Measurements from ENCODE around the gene KCNN2. TPM values are rescaled to one million over a fixed set of nuclear protein-coding genes. Genes with fewer than 3 reads are reported as not detected.

The KCNN2 gene
- total RNA-seq, 3 donors from 2014 or later (not counting 1 experiment from before 2014, with no cell fraction given): not detected

DNA sequence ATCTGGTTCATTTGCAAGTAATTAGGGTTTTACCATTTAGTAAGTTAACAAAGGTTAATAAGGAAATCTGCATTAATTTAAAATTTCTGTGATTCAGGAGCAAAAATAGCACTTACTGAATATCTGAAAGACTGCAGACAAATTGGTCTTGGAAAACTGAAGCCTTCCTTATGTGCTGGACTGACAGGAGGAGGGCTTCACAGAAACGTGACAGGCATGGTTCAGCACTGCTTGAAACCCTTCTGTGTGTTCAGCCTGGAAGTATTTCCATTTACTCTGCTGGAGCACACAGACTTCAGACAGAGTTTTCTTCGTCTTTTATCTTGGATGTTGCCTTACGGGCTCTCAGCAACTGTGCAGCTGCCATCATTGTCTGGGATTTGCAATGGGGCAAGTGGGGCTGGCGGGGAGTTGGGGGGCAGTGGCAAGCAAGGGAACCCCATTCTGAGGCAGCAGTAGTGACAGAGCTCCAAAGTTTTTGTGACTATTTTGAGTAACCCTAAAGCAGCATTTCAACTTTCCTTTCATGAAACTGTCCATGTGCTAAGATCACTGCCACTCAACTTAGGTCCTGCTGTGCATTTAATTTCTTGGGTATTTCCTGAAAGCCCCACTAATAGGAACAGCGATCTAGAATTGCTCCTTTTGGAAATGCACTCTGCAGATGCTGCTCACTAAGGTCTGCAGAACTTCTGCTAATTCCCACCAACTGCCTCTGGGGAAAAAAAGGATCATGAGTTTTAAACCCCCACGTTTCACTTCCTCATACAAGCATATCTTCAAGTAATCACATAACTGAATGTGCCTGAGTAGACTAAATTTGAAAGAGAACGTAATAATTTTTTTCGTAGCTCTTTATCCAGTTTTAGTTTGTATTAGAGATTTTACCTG, 56.6 kb downstream of the KCNN2 start:
- intact Hi-C loops (cut with micrococcal nuclease): no loop called here
- ATAC-seq (no peak), DNase-seq (no peak)
- 53% methylated on average over 7 of the region's 8 CpGs for WGBS (ENCODE audit: insufficient coverage)
- TF ChIP-seq, protein P1, sequence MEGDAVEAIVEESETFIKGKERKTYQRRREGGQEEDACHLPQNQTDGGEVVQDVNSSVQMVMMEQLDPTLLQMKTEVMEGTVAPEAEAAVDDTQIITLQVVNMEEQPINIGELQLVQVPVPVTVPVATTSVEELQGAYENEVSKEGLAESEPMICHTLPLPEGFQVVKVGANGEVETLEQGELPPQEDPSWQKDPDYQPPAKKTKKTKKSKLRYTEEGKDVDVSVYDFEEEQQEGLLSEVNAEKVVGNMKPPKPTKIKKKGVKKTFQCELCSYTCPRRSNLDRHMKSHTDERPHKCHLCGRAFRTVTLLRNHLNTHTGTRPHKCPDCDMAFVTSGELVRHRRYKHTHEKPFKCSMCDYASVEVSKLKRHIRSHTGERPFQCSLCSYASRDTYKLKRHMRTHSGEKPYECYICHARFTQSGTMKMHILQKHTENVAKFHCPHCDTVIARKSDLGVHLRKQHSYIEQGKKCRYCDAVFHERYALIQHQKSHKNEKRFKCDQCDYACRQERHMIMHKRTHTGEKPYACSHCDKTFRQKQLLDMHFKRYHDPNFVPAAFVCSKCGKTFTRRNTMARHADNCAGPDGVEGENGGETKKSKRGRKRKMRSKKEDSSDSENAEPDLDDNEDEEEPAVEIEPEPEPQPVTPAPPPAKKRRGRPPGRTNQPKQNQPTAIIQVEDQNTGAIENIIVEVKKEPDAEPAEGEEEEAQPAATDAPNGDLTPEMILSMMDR (IDR thresholded peaks at IDR 0.05): no peak
- H3K36me3 ChIP-seq (ENCODE audit: control insufficient read depth, insufficient read depth, low read length): no peaks in the 10 kb centered on the region
- no peaks in the 10 kb centered on the region for H3K4me1 ChIP-seq (ENCODE audit: control insufficient read depth, insufficient read depth, low read length)
- no peak overlapping the region for H3K4me3 Mint-ChIP-seq
- H3K36me3 Mint-ChIP-seq: no peaks in the 10 kb centered on the region
- no peaks in the 10 kb centered on the region for H3K4me1 Mint-ChIP-seq
- no peak overlapping the region for H3K27ac Mint-ChIP-seq
- H3K27me3 ChIP-seq (ENCODE audit: control insufficient read depth, insufficient read depth, low read length): no peaks in the 10 kb centered on the region
- H3K27ac ChIP-seq (ENCODE audit: low read length): no peak overlapping the region
- H3K9me3 Mint-ChIP-seq: peaks cover 0 to 2% of the 10 kb centered on the region in 2 donors
- H3K4me3 ChIP-seq (ENCODE audit: low read length): no peak overlapping the region
- H3K9me3 ChIP-seq (ENCODE audit: control insufficient read depth, insufficient read depth, low read length): no peaks in the 10 kb centered on the region
- H3K27me3 Mint-ChIP-seq (ENCODE audit: low read depth in 2 of 2): no peaks in the 10 kb centered on the region

DNA sequence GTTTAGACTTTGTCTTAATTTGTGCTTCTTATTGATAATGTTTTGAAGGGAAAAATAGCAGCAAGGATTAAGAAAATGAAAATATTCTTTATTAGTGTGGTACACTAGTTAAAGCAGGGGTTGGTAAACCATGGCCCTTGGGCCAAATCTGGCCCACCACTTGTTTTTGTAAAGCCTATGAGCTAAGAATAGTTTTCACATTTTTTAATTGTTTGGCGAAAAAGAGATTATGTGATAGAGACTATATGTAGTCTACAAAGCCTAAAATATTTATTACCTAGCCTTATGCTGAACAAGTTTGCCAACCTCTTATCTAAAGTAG, 57.2 kb downstream of the KCNN2 start:
- DNase-seq (no peak), ATAC-seq (no peak)
- H3K27me3 Mint-ChIP-seq (ENCODE audit: low read depth in 2 of 2): no peaks in the 10 kb centered on the region
- H3K9me3 Mint-ChIP-seq: peaks cover 0 to 2% of the 10 kb centered on the region in 2 donors
- TF ChIP-seq, protein P1 (IDR thresholded peaks at IDR 0.05): no peak
- no peaks in the 10 kb centered on the region for H3K4me1 Mint-ChIP-seq
- no CpG with 5 or more reads among the region's 1 CpG for WGBS (ENCODE audit: insufficient coverage)
- no peaks in the 10 kb centered on the region for H3K36me3 Mint-ChIP-seq
- Histone ChIP-seq H3K4me1 (ENCODE audit: control insufficient read depth, insufficient read depth, low read length) (no peaks in the 10 kb centered on the region), H3K36me3 (ENCODE audit: control insufficient read depth, insufficient read depth, low read length) (no peaks in the 10 kb centered on the region), H3K9me3 (ENCODE audit: control insufficient read depth, insufficient read depth, low read length) (no peaks in the 10 kb centered on the region), H3K4me3 (ENCODE audit: low read length) (no peak overlapping the region), H3K27me3 (ENCODE audit: control insufficient read depth, insufficient read depth, low read length) (no peaks in the 10 kb centered on the region), H3K27ac (ENCODE audit: low read length) (no peak overlapping the region)
- no peak overlapping the region for H3K27ac Mint-ChIP-seq
- intact Hi-C loops (cut with micrococcal nuclease): no loop called here
- H3K4me3 Mint-ChIP-seq: no peak overlapping the region

DNA sequence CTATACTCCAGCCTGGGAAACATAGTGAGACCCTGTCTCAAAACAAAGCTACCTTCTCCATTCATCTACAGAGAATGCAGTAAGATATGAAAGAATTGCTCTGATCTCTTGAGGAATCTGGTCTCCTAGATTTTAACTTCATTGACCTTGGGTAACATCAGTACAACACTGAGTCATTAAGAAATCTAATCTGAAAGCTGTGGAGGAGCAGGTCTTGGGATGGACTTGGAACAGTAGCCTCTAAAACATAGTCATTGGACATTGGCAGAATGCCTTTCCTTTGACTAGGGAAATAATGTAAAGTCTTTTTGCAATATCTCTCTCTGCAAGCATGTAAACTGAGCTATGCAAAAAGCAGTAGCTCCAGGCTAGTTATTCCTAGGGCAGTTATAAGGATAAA, 58.1 kb downstream of the KCNN2 start:
- intact Hi-C loops (cut with micrococcal nuclease): no loop called here
- Mint-ChIP-seq H3K27me3 (ENCODE audit: low read depth in 2 of 2) (no peaks in the 10 kb centered on the region), H3K36me3 (no peaks in the 10 kb centered on the region), H3K4me1 (no peaks in the 10 kb centered on the region), H3K27ac (no peak overlapping the region), H3K4me3 (no peak overlapping the region), H3K9me3 (peaks cover 2% of the 10 kb centered on the region in 2 donors)
- DNase-seq (no peak), ATAC-seq (no peak)
- Histone ChIP-seq H3K36me3 (ENCODE audit: control insufficient read depth, insufficient read depth, low read length) (no peaks in the 10 kb centered on the region), H3K27me3 (ENCODE audit: control insufficient read depth, insufficient read depth, low read length) (no peaks in the 10 kb centered on the region), H3K9me3 (ENCODE audit: control insufficient read depth, insufficient read depth, low read length) (no peaks in the 10 kb centered on the region), H3K27ac (ENCODE audit: low read length) (no peak overlapping the region), H3K4me1 (ENCODE audit: control insufficient read depth, insufficient read depth, low read length) (no peaks in the 10 kb centered on the region), H3K4me3 (ENCODE audit: low read length) (no peak overlapping the region)
- TF ChIP-seq, protein P1 (IDR thresholded peaks at IDR 0.05): no peak

DNA sequence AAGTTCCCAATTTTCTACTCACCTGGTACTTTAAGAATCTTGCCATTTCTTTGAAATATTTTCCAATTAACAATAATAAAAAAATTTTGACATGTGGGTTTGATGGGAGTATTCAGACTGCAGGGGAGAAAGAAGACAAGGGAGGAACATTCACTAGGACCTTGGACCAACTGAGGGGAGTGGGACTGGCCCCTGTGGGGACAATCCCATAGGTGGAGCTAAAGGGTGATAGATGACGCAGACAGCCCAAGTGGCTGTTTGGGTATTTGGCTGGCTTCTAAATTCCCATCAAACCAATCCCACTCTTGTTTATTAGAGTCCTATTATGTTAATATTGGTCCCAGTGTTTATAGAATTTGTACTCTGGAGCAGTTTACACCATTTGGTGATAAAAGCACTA, 65.3 kb downstream of the KCNN2 start:
- no peaks in the 10 kb centered on the region for H3K9me3 ChIP-seq (ENCODE audit: control insufficient read depth, insufficient read depth, low read length)
- no peaks in the 10 kb centered on the region for H3K27me3 ChIP-seq (ENCODE audit: control insufficient read depth, insufficient read depth, low read length)
- intact Hi-C loops (cut with micrococcal nuclease): no loop called here
- H3K36me3 Mint-ChIP-seq: no peaks in the 10 kb centered on the region
- no peak overlapping the region for H3K4me3 ChIP-seq (ENCODE audit: low read length)
- no peaks in the 10 kb centered on the region for H3K27me3 Mint-ChIP-seq (ENCODE audit: low read depth in 2 of 2)
- H3K9me3 Mint-ChIP-seq: peaks cover 2% of the 10 kb centered on the region in 2 donors
- DNase-seq (no peak), ATAC-seq (no peak)
- H3K4me3 Mint-ChIP-seq: no peak overlapping the region
- TF ChIP-seq, protein P1 (IDR thresholded peaks at IDR 0.05): no peak
- no peak overlapping the region for H3K27ac ChIP-seq (ENCODE audit: low read length)
- no CpG with 5 or more reads among the region's 1 CpG for WGBS (ENCODE audit: insufficient coverage)
- H3K27ac Mint-ChIP-seq: no peak overlapping the region
- no peaks in the 10 kb centered on the region for H3K4me1 ChIP-seq (ENCODE audit: control insufficient read depth, insufficient read depth, low read length)
- no peaks in the 10 kb centered on the region for H3K4me1 Mint-ChIP-seq
- H3K36me3 ChIP-seq (ENCODE audit: control insufficient read depth, insufficient read depth, low read length): no peaks in the 10 kb centered on the region

Data from natural killer cell (primary cell).